ENCODE measurements around the gene MRTFB. TPM values are rescaled to one million over a fixed set of nuclear protein-coding genes. Genes with fewer than 3 reads are reported as not detected.

Gene MRTFB
- total and polyA plus RNA-seq, 3 donors from 2014 or later, result 41.4 to 140 (median 91.4) TPM

DNA sequence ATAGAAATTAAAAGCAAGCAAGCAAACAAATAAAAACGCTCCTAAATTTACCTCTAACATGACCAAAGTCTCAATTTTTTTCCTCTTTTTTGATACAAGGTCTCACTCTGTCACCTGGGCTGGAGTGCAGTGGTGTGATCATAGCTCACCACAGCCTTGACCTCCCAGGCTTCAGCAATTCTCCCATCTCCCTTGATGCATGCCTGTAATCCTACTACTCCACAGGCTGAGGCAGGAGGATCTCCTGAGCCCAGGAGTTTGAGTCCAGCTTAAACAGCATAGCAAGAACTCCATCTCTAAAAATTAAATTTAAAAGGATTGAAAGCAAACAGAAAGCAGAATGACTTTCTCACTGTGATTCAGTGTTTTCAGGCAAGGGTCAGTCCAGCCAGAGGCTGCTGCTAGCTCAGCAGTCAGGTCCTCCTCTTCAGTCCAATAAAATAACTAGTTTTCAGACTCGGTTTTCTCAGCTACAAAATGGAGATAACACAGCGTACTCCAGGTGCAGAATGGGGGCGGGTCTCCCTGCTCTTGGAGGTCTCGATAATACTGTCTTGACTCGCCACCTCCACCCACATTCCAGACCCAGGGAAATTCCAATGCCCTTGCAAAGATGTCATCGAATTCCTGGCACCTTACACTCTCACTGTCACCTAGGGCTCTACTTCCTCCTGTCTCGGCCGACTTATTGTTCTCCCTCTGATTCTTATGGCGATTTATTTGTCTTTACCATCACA lies 20.7 kb upstream of the MRTFB start:
- TF ChIP-seq, protein P1, sequence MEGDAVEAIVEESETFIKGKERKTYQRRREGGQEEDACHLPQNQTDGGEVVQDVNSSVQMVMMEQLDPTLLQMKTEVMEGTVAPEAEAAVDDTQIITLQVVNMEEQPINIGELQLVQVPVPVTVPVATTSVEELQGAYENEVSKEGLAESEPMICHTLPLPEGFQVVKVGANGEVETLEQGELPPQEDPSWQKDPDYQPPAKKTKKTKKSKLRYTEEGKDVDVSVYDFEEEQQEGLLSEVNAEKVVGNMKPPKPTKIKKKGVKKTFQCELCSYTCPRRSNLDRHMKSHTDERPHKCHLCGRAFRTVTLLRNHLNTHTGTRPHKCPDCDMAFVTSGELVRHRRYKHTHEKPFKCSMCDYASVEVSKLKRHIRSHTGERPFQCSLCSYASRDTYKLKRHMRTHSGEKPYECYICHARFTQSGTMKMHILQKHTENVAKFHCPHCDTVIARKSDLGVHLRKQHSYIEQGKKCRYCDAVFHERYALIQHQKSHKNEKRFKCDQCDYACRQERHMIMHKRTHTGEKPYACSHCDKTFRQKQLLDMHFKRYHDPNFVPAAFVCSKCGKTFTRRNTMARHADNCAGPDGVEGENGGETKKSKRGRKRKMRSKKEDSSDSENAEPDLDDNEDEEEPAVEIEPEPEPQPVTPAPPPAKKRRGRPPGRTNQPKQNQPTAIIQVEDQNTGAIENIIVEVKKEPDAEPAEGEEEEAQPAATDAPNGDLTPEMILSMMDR (IDR thresholded peaks at IDR 0.05), result no peak
- no peak for TF ChIP-seq POLR2A (IDR thresholded peaks at IDR 0.05)
- H3K36me3 ChIP-seq (ENCODE audit: low read depth, missing control alignments), result no peaks in the 10 kb centered on the region
- H3K27me3 ChIP-seq, result no peaks in the 10 kb centered on the region
- intact Hi-C loops (cut with DNase I; ENCODE audit: low total_unique reads), result no loop called here
- WGBS, 2 donors, result 44 to 46% methylated on average over 10 of the region's 10 CpGs
- DNase-seq, result no peak
- peaks cover 27% of the 10 kb centered on the region for H3K4me1 ChIP-seq
- no peak overlapping the region for H3K4me3 ChIP-seq
- H3K9me3 ChIP-seq, result no peaks in the 10 kb centered on the region
- H3K27ac ChIP-seq, result peak overlapping the region; percentile 84 to 89

DNA sequence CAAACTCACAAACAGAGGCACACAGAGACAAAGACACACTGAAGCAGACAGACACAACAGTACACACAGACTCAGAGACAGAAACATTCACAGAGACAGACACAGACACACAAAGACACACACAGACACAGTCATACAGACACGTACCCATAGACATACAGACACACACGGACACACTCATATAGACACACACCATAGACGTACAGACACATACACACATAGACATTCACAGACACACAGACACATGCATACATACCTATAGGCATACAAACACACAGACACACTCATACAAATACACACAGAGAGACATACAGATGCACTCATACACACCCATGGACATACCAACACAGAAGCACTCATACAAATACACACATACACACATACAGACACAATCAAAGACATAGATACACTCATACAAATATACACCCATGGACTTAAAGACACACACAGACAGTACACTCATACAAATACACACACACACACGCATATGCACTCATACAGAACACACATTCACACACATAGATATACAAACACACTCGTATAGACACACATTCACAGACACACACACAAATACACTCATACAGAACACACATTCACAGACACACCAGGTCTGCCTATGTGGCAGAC lies 19.9 kb upstream of the MRTFB start:
- Histone ChIP-seq H3K27ac (peak overlapping the region in 1 of 2 donors; percentile 89), H3K4me3 (no peak overlapping the region), H3K36me3 (ENCODE audit: low read depth, missing control alignments) (no peaks in the 10 kb centered on the region), H3K4me1 (peaks cover 27% of the 10 kb centered on the region), H3K27me3 (no peaks in the 10 kb centered on the region), H3K9me3 (no peaks in the 10 kb centered on the region)
- DNase-seq, result no peak
- no peak for TF ChIP-seq POLR2A (IDR thresholded peaks at IDR 0.05)
- TF ChIP-seq, protein P1 (IDR thresholded peaks at IDR 0.05), result no peak
- intact Hi-C loops (cut with DNase I; ENCODE audit: low total_unique reads), result no loop called here
- 85 to 92% methylated on average over 5 of the region's 5 CpGs for WGBS, 2 donors

DNA sequence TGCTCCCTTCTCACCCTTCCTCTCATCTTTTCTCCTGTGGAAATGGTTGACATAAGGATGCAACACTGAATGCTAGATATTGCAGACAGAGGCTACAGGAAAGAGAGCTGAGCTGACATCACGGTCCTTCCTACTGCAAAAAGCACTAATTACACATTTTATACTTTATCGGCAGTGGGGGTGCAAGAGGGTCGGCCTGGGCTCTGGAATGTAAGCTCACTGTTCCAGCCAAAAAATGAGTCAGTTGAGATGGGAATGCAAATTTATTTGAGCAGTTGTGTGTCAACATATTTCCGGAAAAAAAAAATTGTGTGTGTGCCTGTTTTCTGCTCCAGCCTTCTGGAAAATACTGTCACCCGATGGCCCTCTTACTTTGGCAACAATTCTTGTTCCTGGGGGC lies 14.1 kb upstream of the MRTFB start:
- Histone ChIP-seq H3K36me3 (ENCODE audit: low read depth, missing control alignments) (no peaks in the 10 kb centered on the region), H3K27me3 (no peaks in the 10 kb centered on the region), H3K27ac (peak overlapping the region; percentile 66 to 86), H3K4me3 (no peak overlapping the region), H3K9me3 (no peaks in the 10 kb centered on the region), H3K4me1 (no peaks in the 10 kb centered on the region)
- intact Hi-C loops (cut with DNase I; ENCODE audit: low total_unique reads), result no loop called here
- DNase-seq, result peak; percentile 33
- TF ChIP-seq POLR2A (IDR thresholded peaks at IDR 0.05), result no peak
- TF ChIP-seq, protein P1 (IDR thresholded peaks at IDR 0.05), result no peak
- 42 to 51% methylated on average over 5 of the region's 5 CpGs for WGBS, 2 donors

DNA sequence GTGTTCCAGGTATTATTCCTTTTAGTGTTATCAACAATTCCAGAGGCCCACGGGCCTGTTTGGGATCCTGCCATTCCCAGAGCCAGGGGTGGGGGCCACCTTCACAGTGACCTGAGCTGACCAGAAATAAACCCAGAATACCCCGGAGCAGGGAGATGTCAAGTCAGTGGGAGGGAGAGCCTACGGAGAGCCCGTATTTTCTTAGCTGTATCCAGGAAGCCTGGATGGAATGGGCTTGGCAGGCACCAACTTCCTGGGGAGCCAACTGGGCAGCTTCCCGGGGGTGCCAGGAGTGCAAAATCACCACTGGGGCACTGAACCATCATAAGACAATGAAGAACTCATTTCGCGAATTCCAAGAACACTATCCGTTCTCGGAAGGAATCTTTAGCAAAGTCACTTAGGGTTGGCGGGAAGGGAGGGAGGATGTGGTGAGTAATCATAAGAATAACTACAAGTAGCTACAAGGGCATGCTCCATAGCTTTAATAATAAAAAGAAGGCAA lies 13.2 kb upstream of the MRTFB start:
- H3K27ac ChIP-seq, result peak overlapping the region; percentile 66 to 86
- WGBS, 2 donors, result 66 to 70% methylated on average over 10 of the region's 10 CpGs
- intact Hi-C loops (cut with DNase I; ENCODE audit: low total_unique reads), result no loop called here

More for the DNA sequence above, 13.2 kb upstream of the MRTFB start:
- Histone ChIP-seq H3K9me3 (no peaks in the 10 kb centered on the region), H3K36me3 (ENCODE audit: low read depth, missing control alignments) (no peaks in the 10 kb centered on the region), H3K4me3 (no peak overlapping the region), H3K27me3 (no peaks in the 10 kb centered on the region), H3K4me1 (no peaks in the 10 kb centered on the region)
- peak; percentile 12 for DNase-seq
- no peak for TF ChIP-seq POLR2A (IDR thresholded peaks at IDR 0.05)
- TF ChIP-seq, protein P1 (IDR thresholded peaks at IDR 0.05), result no peak

Data from testis (tissue), 3 donors.